Esophagus muscularis mucosa (tissue), 4 donors: ENCODE data around the gene KASH5. TPM values are rescaled to one million over a fixed set of nuclear protein-coding genes. Genes with fewer than 3 reads are reported as not detected.

Experiments used
- DNase-seq: peaks from one replicate; pipeline ENCODE4 v3.0.0-alpha.2; 2017; ENCODE audit errors: extremely low spot score
- H3K27ac ChIP-seq, 4 donors: fragments of 200-600 bp; sonication (generic); replicated peaks in 1 of 4; 1 replicate in 3 of 4; 2 replicates in 1 of 4; pipeline ENCODE4 v1.5.1; 2016 to 2019; ENCODE audit warnings: mild to moderate bottlenecking in 1 of 4
- H3K27me3 ChIP-seq, 4 donors: fragments of 200-600 bp; sonication (generic); one replicate each; pipeline versions ENCODE4 v1.5.1 to v1.6.0; 2016 to 2019
- H3K36me3 ChIP-seq, 4 donors: fragments of 200-600 bp; sonication (generic); one replicate each; pipeline ENCODE4 v1.5.1; 2016 to 2019
- H3K4me1 ChIP-seq, 4 donors: fragments of 200-600 bp; sonication (generic); one replicate each; pipeline ENCODE4 v1.5.1; 2016 to 2019
- H3K4me3 ChIP-seq, 4 donors: fragments of 200-600 bp; sonication (generic); 1 replicate in 2 of 4; 2 replicates in 2 of 4; pipeline ENCODE4 v1.5.1; 2016 to 2019; ENCODE audit warnings: mild to moderate bottlenecking in 4 of 4, moderate library complexity in 1 of 4
- H3K9me3 ChIP-seq, 4 donors: fragments of 200-600 bp; sonication (generic); 1 replicate in 3 of 4; 2 replicates in 1 of 4; pipeline ENCODE4 v1.5.1; 2016 to 2019
- EP300 ChIP-seq: sonication (generic); formaldehyde crosslinking; IDR thresholded peaks from one replicate; pipeline ENCODE4 v1.6.1; 2017; ENCODE audit warnings: antibody characterized with exemption
- POLR2A ChIP-seq: fragments of 450-650 bp; IDR thresholded peaks from one replicate; pipeline ENCODE4 v1.6.1; 2017; ENCODE audit warnings: antibody characterized with exemption, moderate library complexity, mild to moderate bottlenecking, low read depth
- POLR2AphosphoS5 ChIP-seq, 2 donors: sonication (generic); formaldehyde crosslinking; IDR thresholded peaks; one replicate each; pipeline ENCODE4 v1.6.1; 2017; ENCODE audit warnings: antibody characterized with exemption in 2 of 2
- WGBS: methylation state at CpG from one replicate; pipeline ENCODE4 v1.1.5; 2018; 5-methylcytosine and 5-hydroxymethylcytosine counted together
- intact Hi-C: fragments of 100-400 bp; cut with DNase I; formaldehyde crosslinking; loops from one replicate; pipeline ENCODE4 v1.15.1; 2023
- total RNA-seq, 4 donors: library from RNA; depleted of rRNA; stranded (reverse); fragments of >200 nt; gene quantifications; one replicate each; pipeline versions ENCODE4 v1.1.0 to v1.2.1, GENCODE V29; 2016
- TF ChIP-seq, protein P1 (sequence below), 3 experiments: fragments of 200-600 bp in 2 of 3; fragments of 450-650 bp in 1 of 3; sonication (generic) in 2 of 3; IDR thresholded peaks; one replicate each; pipeline ENCODE4 v1.5.1; 2017 to 2019; ENCODE audit warnings: antibody characterized with exemption in 3 of 3, mild to moderate bottlenecking in 2 of 3, moderate library complexity in 1 of 3

Gene KASH5
- total RNA-seq, 4 donors from 2014 or later, result not detected

DNA sequence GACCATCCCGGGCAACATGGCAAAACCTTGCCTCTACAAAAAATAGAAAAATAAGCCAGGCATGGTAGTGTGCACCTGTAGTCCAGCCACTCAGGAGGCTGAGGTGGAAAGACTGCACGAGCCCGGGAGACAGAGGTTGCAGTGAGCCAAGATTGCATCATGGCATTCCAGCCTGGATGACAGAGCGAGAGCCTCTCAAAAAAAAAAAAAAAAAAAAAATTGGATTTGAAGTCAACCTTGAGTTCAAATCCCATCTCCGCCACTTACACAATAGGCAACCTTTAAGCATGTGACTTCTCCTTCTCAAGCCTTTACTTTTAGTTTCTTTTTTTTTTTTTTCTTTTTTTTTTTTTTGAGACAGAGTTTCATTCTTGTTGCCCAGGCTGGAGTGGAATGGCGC lies 12.0 kb downstream of the KASH5 start:
- H3K4me3 ChIP-seq, result no peak overlapping the region
- no peak for DNase-seq
- H3K4me1 ChIP-seq, result no peaks in the 10 kb centered on the region
- H3K27ac ChIP-seq, result no peak overlapping the region
- intact Hi-C loops, result no loop called here
- H3K27me3 ChIP-seq, result peaks cover 0 to 33% (median 0%) of the 10 kb centered on the region in 4 donors
- no peaks in the 10 kb centered on the region for H3K36me3 ChIP-seq
- no peaks in the 10 kb centered on the region for H3K9me3 ChIP-seq
- WGBS, result 88% methylated on average over 6 of the region's 6 CpGs
- TF ChIP-seq EP300 (no peak), POLR2AphosphoS5 (IDR thresholded peaks at IDR 0.05) (no peak), POLR2A (no peak)
- TF ChIP-seq, protein P1, sequence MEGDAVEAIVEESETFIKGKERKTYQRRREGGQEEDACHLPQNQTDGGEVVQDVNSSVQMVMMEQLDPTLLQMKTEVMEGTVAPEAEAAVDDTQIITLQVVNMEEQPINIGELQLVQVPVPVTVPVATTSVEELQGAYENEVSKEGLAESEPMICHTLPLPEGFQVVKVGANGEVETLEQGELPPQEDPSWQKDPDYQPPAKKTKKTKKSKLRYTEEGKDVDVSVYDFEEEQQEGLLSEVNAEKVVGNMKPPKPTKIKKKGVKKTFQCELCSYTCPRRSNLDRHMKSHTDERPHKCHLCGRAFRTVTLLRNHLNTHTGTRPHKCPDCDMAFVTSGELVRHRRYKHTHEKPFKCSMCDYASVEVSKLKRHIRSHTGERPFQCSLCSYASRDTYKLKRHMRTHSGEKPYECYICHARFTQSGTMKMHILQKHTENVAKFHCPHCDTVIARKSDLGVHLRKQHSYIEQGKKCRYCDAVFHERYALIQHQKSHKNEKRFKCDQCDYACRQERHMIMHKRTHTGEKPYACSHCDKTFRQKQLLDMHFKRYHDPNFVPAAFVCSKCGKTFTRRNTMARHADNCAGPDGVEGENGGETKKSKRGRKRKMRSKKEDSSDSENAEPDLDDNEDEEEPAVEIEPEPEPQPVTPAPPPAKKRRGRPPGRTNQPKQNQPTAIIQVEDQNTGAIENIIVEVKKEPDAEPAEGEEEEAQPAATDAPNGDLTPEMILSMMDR (IDR thresholded peaks at IDR 0.05), result no peak

DNA sequence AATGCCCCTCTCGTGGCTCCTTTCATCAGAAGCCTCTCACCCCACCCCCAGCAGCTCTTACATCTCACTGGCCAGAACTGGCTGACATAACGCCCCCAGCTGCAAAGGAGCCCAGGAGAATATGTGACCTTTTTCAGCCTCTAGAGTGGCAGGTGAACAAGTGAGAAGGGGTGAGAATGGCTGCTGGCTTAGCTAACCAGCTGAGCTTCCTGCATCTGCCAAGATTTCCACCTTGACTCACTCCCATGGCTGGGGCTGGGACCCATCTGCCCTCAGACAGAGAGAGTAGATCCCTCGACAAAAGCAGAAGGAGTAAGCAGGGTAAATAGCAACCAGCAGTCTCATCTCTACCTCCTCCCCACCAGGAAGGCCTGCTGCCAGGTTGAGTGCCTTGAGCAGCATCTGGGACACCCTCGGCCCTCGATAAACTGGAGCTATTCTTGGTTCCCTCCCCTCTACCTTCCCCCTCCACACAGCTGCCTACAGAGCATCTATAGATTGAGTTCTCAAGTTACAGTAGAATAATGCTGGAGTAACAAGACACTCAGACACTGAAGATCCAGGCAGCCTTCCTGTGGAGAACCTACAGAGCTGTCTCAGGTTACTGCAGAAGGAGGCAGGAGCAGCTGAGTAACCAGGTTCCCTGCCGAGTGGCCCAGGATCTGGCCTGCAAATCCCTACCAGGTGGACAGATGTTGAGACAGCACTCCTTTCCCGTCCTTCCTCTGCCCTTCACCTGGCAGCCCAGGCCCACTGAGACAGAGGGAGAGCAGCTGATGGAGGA lies 15.5 kb downstream of the KASH5 start:
- Histone ChIP-seq H3K9me3 (no peaks in the 10 kb centered on the region), H3K27me3 (peaks cover 0 to 22% (median 0%) of the 10 kb centered on the region in 4 donors), H3K4me1 (no peaks in the 10 kb centered on the region), H3K36me3 (no peaks in the 10 kb centered on the region), H3K4me3 (no peak overlapping the region), H3K27ac (no peak overlapping the region)
- TF ChIP-seq POLR2AphosphoS5 (IDR thresholded peaks at IDR 0.05) (no peak), EP300 (no peak), POLR2A (no peak)
- TF ChIP-seq, protein P1 (IDR thresholded peaks at IDR 0.05), result no peak
- 56% methylated on average over 7 of the region's 7 CpGs for WGBS
- no peak for DNase-seq
- intact Hi-C loops, result no loop called here

DNA sequence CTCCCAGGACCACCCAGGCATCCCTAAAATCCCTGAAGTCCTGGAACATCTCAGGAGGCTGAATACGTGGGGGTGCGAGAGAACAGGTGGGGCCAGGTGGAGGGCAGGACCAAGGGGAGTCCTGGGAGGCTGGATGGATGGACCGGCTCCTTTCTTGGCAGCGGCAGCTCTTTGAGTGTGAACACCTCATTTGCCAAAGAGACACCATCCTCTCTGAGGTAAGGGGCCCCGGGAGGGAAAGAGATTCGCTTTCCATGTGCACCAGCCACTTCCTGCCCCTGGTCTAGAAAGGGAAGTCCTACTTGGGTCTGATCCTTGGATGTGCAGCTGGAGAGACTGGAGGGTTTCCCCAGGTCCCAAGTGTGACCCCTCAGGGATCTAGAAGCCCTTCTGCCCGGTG lies 19.0 kb downstream of the KASH5 start:
- Histone ChIP-seq H3K9me3 (no peaks in the 10 kb centered on the region), H3K36me3 (no peaks in the 10 kb centered on the region), H3K27me3 (peaks cover 0 to 28% (median 0%) of the 10 kb centered on the region in 4 donors), H3K4me3 (no peak overlapping the region), H3K27ac (no peak overlapping the region), H3K4me1 (no peaks in the 10 kb centered on the region)
- DNase-seq, result no peak
- 51% methylated on average over 7 of the region's 7 CpGs for WGBS
- no peak for TF ChIP-seq EP300
- no peak for TF ChIP-seq POLR2A
- no peak for TF ChIP-seq POLR2AphosphoS5 (IDR thresholded peaks at IDR 0.05)
- TF ChIP-seq, protein P1 (IDR thresholded peaks at IDR 0.05), result no peak
- intact Hi-C loops, result no loop called here

DNA sequence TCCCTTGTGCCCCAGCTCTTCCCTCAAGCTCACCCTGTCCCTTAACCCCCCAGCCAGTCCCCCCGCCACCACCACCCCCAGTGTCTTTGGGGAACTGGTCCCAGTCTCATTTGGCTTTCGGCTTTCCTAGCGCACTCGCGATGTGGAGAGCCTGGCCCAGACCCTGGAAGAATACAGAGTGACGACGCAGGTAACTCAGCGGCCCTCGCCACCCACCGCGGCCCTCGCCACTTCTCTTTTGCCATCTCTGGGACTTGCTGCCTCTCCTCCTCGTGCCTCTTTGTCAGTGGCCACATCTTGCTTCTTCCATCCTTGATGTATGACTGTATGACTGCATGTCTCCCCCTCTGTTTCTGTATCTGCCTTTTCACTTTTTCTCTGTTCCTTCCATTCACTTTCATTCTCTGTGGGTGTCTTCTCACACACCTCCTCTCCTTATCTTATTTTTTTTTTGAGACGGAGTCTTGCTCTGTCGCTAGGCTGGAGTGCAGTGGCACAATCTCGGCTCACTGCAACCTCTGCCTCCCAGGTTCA lies 19.5 kb downstream of the KASH5 start:
- DNase-seq, result no peak
- Histone ChIP-seq H3K4me1 (no peaks in the 10 kb centered on the region), H3K36me3 (no peaks in the 10 kb centered on the region), H3K9me3 (no peaks in the 10 kb centered on the region), H3K4me3 (no peak overlapping the region), H3K27me3 (peaks cover 0 to 28% (median 0%) of the 10 kb centered on the region in 4 donors), H3K27ac (no peak overlapping the region)
- WGBS, result 90% methylated on average over 16 of the region's 16 CpGs
- intact Hi-C loops, result no loop called here
- TF ChIP-seq POLR2A, result no peak
- no peak for TF ChIP-seq POLR2AphosphoS5 (IDR thresholded peaks at IDR 0.05)
- no peak for TF ChIP-seq EP300
- TF ChIP-seq, protein P1 (IDR thresholded peaks at IDR 0.05), result no peak
